ENCODE results near the gene SERAC1.

SERAC1 gene

GRCh38 chr6:158061709-158062461, 106.2 kb downstream of the SERAC1 start:
- peaks cover 11% of the 10 kb centered on the region for H3K9me3 ChIP-seq
- no peak for TF ChIP-seq Cebpa-rat (IDR thresholded peaks at IDR 0.05)
- no peak overlapping the region for H3K4me2 ChIP-seq
- 0 out of 2 replicates have a peak, but pooled peaks cover 9% of the 10 kb centered on the region for H3K36me3 ChIP-seq
- no peak overlapping the region; the same call in 1 of the 2 replicates for H3K27ac ChIP-seq
- no peaks in the 10 kb centered on the region for H4K20me1 ChIP-seq
- H3K4me3 ChIP-seq: no peak overlapping the region
- H3K27me3 ChIP-seq: no peaks in the 10 kb centered on the region
- H3K4me1 ChIP-seq: peaks cover 40% of the 10 kb centered on the region
- H3K9ac ChIP-seq: no peak overlapping the region

GRCh38 chr6:158061361-158061708, 106.7 kb downstream of the SERAC1 start:
- no peak overlapping the region for H3K4me2 ChIP-seq
- H3K4me3 ChIP-seq: no peak overlapping the region
- no peak overlapping the region for H3K9ac ChIP-seq
- peaks cover 11% of the 10 kb centered on the region for H3K9me3 ChIP-seq
- H3K27ac ChIP-seq: no peak overlapping the region
- no peaks in the 10 kb centered on the region for H3K27me3 ChIP-seq
- no peak for TF ChIP-seq Cebpa-rat (IDR thresholded peaks at IDR 0.05)
- peaks cover 40% of the 10 kb centered on the region for H3K4me1 ChIP-seq
- 0 out of 2 replicates have a peak, but pooled peaks cover 9% of the 10 kb centered on the region for H3K36me3 ChIP-seq
- H4K20me1 ChIP-seq: no peaks in the 10 kb centered on the region

GRCh38 chr6:158060455-158061360, 107.4 kb downstream of the SERAC1 start:
- Histone ChIP-seq H3K27me3 (no peaks in the 10 kb centered on the region), H3K4me2 (peak overlapping the region; percentile 74), H3K4me3 (no peak overlapping the region), H3K27ac (peak overlapping the region; percentile 71), H4K20me1 (no peaks in the 10 kb centered on the region), H3K36me3 (0 out of 2 replicates have a peak, but pooled peaks cover 9% of the 10 kb centered on the region), H3K4me1 (peaks cover 40% of the 10 kb centered on the region), H3K9me3 (peaks cover 11% of the 10 kb centered on the region), H3K9ac (0 out of 2 replicates have a peak overlapping the region, but pooled peaks have one; percentile 8)
- no peak for TF ChIP-seq Cebpa-rat (IDR thresholded peaks at IDR 0.05)

Measured in BLaER1 (cell line).